BE2C (cell line): ENCODE results near the gene YBEY.
A peak's percentile ranks its signal among the peaks of the same experiment; 100 is the strongest.

ENCODE experiments used
- DNase-seq: peaks from one replicate; pipeline ENCODE4 v3.0.0-alpha.2; 2020
- H3K27me3 ChIP-seq: fragments of 250-450 bp; sonication (Bioruptor Pico); 2 replicates; pipeline ENCODE4 v1.5.1; 2020; ENCODE audit warnings: mild to moderate bottlenecking
- H3K36me3 ChIP-seq: fragments of 250-450 bp; sonication (Bioruptor Pico); 2 replicates; pipeline ENCODE4 v1.5.1; 2020; ENCODE audit warnings: mild to moderate bottlenecking
- H3K4me1 ChIP-seq: fragments of 250-450 bp; sonication (Bioruptor Pico); 2 replicates; pipeline ENCODE4 v1.5.1; 2020
- H3K4me3 ChIP-seq: 2 replicates; pipeline ENCODE4 v1.5.1; 2011; ENCODE audit warnings: low read depth, low read length
- H3K9me3 ChIP-seq: fragments of 250-450 bp; sonication (Bioruptor Pico); 2 replicates; pipeline ENCODE4 v1.5.1; 2020
- CTCF ChIP-seq: IDR thresholded peaks from 2 replicates; pipeline ENCODE4 v1.5.1; 2012; ENCODE audit warnings: mild to moderate bottlenecking, low read depth, low read length

YBEY gene

GRCh38 chr21:46266946-46267345 is 19.2 kb upstream of the YBEY start:
- H3K4me3 ChIP-seq = no peak overlapping the region
- H3K9me3 ChIP-seq = no peaks in the 10 kb centered on the region
- DNase-seq = no peak
- H3K27me3 ChIP-seq = no peaks in the 10 kb centered on the region
- H3K4me1 ChIP-seq = no peaks in the 10 kb centered on the region
- peaks cover 84% of the 10 kb centered on the region for H3K36me3 ChIP-seq
- TF ChIP-seq CTCF = no peak

- H3K36me3 ChIP-seq = peaks cover 89% of the 10 kb centered on the region
Observed at GRCh38 chr21:46268371-46268770, 17.8 kb upstream of the YBEY start.

GRCh38 chr21:46269466-46269865 is 16.7 kb upstream of the YBEY start:
- Histone ChIP-seq H3K4me1 (no peaks in the 10 kb centered on the region), H3K36me3 (peaks cover 93% of the 10 kb centered on the region), H3K4me3 (no peak overlapping the region), H3K9me3 (no peaks in the 10 kb centered on the region), H3K27me3 (no peaks in the 10 kb centered on the region)
- DNase-seq = no peak
- no peak for TF ChIP-seq CTCF

More at GRCh38 chr21:46268371-46268770, 17.8 kb upstream of the YBEY start:
- no peaks in the 10 kb centered on the region for H3K9me3 ChIP-seq
- H3K27me3 ChIP-seq = no peaks in the 10 kb centered on the region
- no peak overlapping the region for H3K4me3 ChIP-seq
- no peak for TF ChIP-seq CTCF
- DNase-seq = no peak
- H3K4me1 ChIP-seq = no peaks in the 10 kb centered on the region

GRCh38 chr21:46273341-46273740 is 12.8 kb upstream of the YBEY start:
- no peaks in the 10 kb centered on the region for H3K9me3 ChIP-seq
- H3K36me3 ChIP-seq = peaks cover 84% of the 10 kb centered on the region
- no peak for TF ChIP-seq CTCF
- no peaks in the 10 kb centered on the region for H3K4me1 ChIP-seq
- no peak for DNase-seq
- no peak overlapping the region for H3K4me3 ChIP-seq
- H3K27me3 ChIP-seq = no peaks in the 10 kb centered on the region

GRCh38 chr21:46274797-46275390 is 11.2 kb upstream of the YBEY start:
- no peaks in the 10 kb centered on the region for H3K9me3 ChIP-seq
- H3K4me1 ChIP-seq = no peaks in the 10 kb centered on the region
- DNase-seq = no peak
- H3K4me3 ChIP-seq = no peak overlapping the region
- no peaks in the 10 kb centered on the region for H3K27me3 ChIP-seq
- peaks cover 88% of the 10 kb centered on the region for H3K36me3 ChIP-seq
- TF ChIP-seq CTCF = no peak

- Histone ChIP-seq H3K4me1 (peaks cover 8% of the 10 kb centered on the region), H3K36me3 (peaks cover 46% of the 10 kb centered on the region), H3K4me3 (peak overlapping the region; percentile 83; the same call in 1 of the 2 replicates)
Observed at GRCh38 chr21:46284077-46284644, 2.0 kb upstream of the YBEY start.

More at GRCh38 chr21:46284077-46284644, 2.0 kb upstream of the YBEY start:
- Histone ChIP-seq H3K27me3 (no peaks in the 10 kb centered on the region), H3K9me3 (no peaks in the 10 kb centered on the region)
- DNase-seq = no peak
- no peak for TF ChIP-seq CTCF
